Measurements from ENCODE around the gene NNAT.

DNA sequence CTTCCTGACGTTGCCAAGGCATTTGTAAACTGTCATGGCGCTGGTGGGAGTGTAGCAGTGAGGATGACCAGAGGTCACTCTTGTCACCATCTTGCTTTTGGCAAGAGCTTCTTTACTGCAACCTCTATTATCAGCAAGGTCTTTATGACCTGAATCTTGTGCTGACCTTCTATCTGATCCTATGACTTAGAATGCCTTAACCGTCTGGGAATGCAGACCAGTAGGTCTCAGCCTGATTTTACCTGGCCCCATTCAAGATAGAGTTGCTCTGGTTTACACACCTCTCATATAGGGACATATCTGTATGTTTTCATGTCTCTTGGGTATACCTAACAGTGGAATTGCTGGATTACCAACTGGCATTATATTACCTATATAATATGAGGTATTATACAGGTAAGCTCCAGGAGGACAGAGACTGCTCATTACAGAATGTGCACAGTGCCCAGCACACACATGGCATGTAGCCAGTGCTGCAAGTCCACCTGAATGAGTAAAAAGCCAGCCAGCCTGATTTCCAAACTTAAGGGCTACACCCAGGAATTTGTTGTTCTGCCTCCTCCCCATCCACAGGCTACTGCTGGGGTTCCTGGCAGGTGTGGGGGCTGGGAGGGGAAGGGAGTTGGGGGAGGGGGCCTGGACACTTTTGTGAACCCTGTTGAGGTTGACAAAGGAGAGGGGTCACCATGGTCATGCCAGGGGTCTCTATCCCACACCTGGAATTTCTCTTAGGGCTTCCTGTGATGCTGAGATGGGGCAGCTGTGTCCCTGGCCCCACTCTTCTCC is 41.8 kb downstream of the NNAT start:
- TF ChIP-seq, protein P1, sequence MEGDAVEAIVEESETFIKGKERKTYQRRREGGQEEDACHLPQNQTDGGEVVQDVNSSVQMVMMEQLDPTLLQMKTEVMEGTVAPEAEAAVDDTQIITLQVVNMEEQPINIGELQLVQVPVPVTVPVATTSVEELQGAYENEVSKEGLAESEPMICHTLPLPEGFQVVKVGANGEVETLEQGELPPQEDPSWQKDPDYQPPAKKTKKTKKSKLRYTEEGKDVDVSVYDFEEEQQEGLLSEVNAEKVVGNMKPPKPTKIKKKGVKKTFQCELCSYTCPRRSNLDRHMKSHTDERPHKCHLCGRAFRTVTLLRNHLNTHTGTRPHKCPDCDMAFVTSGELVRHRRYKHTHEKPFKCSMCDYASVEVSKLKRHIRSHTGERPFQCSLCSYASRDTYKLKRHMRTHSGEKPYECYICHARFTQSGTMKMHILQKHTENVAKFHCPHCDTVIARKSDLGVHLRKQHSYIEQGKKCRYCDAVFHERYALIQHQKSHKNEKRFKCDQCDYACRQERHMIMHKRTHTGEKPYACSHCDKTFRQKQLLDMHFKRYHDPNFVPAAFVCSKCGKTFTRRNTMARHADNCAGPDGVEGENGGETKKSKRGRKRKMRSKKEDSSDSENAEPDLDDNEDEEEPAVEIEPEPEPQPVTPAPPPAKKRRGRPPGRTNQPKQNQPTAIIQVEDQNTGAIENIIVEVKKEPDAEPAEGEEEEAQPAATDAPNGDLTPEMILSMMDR (IDR thresholded peaks at IDR 0.05): no peak
- no peak for TF ChIP-seq POLR2A (IDR thresholded peaks at IDR 0.05)
